Neural progenitor cell (in vitro differentiated cells): ENCODE results near the gene LRRC7.

Source experiments
- EZH2 ChIP-seq: fragments of 200-600 bp; sonication (generic); IDR thresholded peaks from 2 replicates; pipeline ENCODE4 v1.6.1; 2017; ENCODE audit warnings: antibody characterized with exemption, mild to moderate bottlenecking, moderate library complexity
- EZH2phosphoT487 ChIP-seq: fragments of 200-600 bp; sonication (generic); IDR thresholded peaks from 2 replicates; pipeline ENCODE4 v1.6.1; 2017; ENCODE audit warnings: antibody characterized with exemption
- TF ChIP-seq, protein P1 (sequence below): fragments of 200-600 bp; sonication (generic); IDR thresholded peaks from 2 replicates; pipeline ENCODE4 v1.5.1; 2017; ENCODE audit warnings: antibody characterized with exemption, mild to moderate bottlenecking

DNA sequence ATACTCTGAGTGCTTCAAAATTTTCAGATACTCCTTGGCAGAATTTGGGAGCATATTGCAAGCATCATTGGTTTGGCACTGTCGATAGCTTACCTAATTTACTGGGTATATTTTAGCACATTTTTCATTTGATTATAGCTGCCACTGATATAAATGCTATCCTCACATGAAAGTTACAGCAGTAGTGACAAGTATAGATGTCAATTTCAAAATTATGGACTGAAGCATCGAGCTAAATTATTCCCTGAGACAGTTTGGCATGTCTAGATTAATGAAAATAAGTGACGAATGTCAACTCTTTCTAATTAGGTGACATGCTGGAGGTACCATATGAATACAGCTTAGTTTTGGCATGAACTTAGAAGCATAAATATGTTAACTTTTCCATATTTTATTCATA is 83.1 kb downstream of the LRRC7 start:
- TF ChIP-seq EZH2 (no peak), EZH2phosphoT487 (no peak)
- TF ChIP-seq, protein P1, sequence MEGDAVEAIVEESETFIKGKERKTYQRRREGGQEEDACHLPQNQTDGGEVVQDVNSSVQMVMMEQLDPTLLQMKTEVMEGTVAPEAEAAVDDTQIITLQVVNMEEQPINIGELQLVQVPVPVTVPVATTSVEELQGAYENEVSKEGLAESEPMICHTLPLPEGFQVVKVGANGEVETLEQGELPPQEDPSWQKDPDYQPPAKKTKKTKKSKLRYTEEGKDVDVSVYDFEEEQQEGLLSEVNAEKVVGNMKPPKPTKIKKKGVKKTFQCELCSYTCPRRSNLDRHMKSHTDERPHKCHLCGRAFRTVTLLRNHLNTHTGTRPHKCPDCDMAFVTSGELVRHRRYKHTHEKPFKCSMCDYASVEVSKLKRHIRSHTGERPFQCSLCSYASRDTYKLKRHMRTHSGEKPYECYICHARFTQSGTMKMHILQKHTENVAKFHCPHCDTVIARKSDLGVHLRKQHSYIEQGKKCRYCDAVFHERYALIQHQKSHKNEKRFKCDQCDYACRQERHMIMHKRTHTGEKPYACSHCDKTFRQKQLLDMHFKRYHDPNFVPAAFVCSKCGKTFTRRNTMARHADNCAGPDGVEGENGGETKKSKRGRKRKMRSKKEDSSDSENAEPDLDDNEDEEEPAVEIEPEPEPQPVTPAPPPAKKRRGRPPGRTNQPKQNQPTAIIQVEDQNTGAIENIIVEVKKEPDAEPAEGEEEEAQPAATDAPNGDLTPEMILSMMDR, result no peak
